Right renal pelvis (tissue), 4 donors: ENCODE measurements around the gene TMPO. TPM values are rescaled to one million over a fixed set of nuclear protein-coding genes. Genes with fewer than 3 reads are reported as not detected.
A peak's percentile ranks its signal among the peaks of the same experiment; 100 is the strongest.
"Not testable (repeated sequence)": the region's sequence is repeated elsewhere in the genome, so short reads cannot be mapped to it uniquely, and the experiment has no call there.

Source experiments
- DNase-seq, 4 donors: peaks; one replicate each; pipeline ENCODE4 v3.0.0-alpha.2; 2013; ENCODE audit warnings: low read depth in 4 of 4, low spot score in 3 of 4, missing footprints in 1 of 4
- polyA plus RNA-seq, 4 donors: library from polyadenylated mRNA; unstranded; fragments of 120-200 nt; gene quantifications; one replicate each; pipeline ENCODE4 v1.2.1, GENCODE V29; 2013; ENCODE audit not compliant: insufficient read length in 4 of 4

The TMPO gene
- polyA plus RNA-seq, 4 donors: 166 to 201 (median 201) TPM

DNA sequence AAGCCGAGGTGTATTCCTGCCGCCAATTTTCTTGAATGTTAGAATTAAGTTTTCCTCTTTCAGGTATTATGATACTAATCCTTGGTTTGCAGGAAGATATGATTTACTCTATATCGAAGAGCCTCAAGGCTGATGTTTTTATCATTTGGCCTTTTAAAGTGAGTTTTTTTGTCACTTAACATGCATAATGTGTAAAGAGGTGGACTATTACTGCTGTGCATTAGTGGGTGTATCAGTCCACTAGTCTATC lies 11.1 kb upstream of the TMPO start:
- DNase-seq: no peak

DNA sequence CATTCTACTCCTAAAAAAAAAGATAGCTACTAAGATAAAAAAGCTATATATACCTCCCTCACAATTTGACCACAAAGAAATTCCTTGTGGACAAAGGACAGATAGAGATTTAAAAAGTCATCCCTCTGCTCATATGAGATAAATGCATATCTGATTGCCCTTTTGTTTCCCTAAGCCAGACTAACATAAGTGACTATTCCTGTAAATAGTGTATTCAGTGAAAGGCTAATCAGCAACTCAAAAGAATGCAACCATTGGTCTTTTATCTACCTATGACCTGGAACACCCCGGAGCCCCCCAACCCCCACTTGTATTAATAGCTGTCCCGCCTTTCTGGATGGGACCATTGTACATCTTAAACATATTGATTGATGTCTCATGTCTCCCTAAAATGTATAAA lies 6.3 kb upstream of the TMPO start:
- DNase-seq: no peak

DNA sequence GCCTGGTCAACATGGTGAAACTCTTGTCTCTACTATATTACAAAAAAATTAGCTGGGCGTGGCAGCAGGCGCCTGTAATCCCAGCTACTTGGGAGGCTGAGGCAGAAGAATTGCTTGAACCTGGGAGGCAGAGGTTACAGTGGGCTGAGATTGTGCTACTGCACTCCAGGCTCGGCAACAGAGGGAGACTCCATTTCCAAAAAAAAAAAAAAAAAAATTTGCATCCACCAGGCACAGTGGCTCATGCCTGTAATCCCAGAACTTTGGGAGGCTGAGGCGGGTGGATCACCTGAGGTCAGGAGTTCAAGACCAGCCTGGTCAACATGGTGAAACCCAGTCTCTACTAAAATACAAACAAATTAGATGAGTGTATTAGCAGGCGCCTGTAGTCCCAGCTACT lies 3.6 kb upstream of the TMPO start:
- not testable (repeated sequence) for DNase-seq

DNA sequence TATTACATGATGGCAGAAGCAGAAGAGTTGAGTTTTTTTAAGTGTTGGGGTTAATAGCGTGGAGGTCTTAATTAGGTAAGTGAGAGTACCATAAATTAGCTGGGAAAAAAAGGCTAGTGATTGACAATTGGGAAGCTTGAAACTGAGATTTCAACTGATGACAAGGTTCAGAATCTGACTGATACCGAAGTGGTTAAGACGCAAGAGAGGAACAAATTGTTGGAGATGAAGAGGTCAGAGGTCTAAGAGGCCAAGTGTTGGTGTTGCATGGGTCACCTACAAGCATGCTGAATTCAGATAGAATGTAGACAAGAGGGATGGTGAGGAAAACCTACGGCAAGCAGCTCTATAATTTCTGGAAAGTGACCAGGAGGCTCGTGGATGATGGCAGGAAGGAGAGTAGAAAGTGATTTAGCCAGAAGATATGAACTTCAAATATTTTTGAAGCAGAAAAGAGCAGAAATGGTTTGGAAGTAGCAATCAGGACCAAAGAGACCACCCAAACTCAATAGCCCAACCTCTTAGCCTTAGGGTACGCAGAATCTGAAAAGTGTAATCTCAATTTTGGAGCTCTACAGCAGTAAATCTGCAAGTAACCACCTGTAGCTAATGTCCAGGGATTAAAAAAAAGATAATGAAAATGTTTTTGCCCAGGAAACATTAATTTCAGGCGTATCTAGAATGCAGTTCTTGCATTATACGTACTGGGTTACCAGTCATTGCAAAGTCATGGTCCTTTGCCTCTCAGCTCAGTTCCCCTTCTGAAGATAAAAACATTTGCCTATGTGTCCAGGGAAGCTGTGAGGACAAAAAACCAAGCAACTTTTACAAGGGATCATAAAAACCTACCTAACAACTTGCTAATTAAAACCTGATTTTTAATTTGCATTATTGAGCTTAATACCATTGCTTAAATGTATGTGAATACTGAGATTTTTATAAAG lies 1.7 kb upstream of the TMPO start:
- no peak for DNase-seq

DNA sequence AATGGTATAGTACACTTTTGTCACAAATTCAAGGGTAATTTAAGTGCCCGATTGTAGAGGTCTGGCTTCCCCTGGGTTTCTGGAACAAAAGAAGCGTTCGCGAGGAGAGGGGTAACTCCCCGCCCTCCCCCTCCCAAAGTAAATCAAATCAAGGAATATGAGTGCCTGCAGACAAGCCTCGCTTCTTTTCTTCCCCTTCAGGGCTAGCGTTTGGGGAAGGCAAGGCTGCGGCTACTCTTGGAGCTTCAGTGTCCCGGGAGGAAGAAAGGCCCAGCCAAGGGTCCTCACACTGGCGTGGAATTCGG lies 456 bp upstream of the TMPO start:
- no peak for DNase-seq

DNA sequence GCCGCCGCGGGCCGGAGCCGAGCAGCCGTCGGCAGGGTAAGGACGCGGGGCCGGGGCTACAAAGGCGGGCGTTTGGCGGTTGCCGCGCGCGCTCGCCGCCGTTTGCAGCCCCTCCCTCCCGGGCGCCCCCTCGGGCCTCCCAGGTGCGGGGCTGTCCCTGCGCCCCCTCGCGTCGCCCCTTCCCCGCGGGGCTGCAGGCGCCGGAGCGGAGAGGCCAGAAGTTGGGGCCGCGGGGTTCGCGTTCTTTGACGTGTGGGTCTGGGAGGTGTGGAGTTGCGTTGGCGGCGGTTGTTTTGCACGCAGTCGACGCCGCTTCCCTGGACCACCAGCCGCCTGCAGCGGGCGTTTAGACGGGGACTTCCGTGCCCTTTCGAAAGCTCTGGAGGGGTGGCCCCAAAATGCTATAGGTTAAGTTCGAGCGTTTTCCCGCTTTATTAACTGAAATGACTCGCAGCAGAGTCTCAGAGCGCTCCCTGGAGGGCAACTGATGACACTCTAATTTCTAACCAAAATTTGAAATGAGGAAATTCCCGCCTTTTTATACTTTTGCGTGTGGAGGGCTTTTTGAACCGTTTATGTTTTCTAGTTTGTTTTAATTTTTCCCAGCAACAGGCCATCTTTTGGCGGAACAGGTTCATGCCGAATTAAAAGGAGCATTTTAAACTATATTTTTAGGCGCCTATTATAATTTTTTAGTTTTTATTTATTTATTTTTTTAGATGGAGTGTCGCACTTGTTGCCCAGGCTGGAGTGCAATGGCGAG lies 902 bp downstream of the TMPO start:
- DNase-seq: peak; percentile 69 to 84 (median 76)

DNA sequence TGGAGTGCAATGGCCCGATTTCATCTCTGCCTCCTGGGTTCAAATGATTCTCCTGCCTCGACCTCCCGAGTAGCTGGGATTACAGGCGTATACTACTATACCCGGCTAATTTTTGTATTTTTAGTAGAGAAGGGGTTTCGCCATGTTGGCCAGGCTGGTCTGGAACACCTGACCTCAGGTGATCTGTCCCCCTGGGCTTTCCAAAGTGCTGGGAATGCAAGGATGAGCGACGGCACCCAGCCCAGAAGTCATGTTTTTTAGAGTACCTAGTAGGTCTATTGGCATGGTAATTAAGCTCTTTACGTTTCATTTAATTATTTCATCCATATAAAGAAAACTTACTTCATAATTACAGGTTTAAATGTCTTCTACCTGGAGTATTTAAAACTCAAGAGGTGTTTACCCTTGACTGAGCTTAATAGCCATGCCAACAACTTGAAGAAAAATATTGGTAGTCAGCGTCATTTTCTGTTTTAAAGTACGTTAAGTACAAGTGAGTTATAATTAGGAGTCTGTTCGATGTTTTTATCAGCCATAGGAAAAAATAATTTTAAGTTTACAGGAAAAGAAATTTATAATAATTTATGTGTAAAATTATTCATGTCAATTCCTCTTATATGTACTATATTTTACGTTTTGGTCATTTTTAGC lies 4.0 kb downstream of the TMPO start:
- DNase-seq: no peak

DNA sequence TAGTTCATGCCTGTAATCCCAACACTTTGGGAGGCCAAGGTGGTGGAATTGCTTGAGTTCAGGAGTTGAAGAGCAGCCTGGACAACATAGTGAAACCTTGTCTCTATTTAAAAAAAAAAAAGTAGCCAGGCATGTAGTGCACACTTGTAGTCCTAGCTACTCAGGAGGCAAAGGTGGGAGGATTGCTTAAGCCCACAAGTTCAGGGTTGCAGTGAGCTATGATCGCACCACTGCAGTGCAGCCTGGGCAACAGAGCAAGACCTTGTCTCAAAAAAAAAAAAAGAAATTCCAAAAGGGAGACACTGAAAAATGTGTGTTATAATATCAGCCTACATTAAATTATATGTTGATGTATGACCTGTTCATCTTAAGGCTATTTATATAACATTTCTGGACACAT lies 14.7 kb downstream of the TMPO start:
- DNase-seq: no peak

DNA sequence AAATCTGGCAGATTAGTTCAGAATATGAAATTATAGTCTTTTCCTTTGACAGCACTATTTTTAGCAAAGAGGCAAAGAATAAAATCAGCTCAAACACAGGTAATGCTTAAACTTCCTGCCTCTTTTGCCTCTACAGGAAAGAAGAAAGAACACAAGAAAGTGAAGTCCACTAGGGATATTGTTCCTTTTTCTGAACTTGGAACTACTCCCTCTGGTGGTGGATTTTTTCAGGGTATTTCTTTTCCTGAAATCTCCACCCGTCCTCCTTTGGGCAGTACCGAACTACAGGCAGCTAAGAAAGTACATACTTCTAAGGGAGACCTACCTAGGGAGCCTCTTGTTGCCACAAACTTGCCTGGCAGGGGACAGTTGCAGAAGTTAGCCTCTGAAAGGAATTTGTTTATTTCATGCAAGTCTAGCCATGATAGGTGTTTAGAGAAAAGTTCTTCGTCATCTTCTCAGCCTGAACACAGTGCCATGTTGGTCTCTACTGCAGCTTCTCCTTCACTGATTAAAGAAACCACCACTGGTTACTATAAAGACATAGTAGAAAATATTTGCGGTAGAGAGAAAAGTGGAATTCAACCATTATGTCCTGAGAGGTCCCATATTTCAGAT lies 17.4 kb downstream of the TMPO start:
- no peak for DNase-seq

DNA sequence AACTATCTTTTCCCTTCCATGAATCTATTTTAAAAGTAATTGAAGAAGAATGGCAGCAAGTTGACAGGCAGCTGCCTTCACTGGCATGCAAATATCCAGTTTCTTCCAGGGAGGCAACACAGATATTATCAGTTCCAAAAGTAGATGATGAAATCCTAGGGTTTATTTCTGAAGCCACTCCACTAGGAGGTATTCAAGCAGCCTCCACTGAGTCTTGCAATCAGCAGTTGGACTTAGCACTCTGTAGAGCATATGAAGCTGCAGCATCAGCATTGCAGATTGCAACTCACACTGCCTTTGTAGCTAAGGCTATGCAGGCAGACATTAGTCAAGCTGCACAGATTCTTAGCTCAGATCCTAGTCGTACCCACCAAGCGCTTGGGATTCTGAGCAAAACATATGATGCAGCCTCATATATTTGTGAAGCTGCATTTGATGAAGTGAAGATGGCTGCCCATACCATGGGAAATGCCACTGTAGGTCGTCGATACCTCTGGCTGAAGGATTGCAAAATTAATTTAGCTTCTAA lies 18.4 kb downstream of the TMPO start:
- DNase-seq: no peak

DNA sequence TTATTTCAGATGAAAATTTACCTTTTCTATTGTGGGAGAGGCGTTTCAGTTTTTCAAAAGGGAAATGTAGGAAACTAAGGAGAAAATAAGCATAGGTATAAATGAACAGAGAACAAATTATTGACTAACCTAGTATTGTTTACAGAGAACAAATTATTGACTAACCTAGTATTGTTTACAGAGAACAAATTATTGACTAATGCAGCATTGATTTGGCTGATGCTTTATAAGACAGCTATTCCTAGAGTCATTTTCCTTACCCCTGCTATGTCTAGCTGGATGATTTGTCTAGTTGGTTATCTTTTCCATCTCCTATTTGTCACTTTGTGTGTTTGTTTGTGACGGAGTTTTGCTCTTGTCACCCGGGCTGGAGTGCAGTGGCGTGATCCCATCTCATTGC lies 22.6 kb downstream of the TMPO start:
- no peak for DNase-seq

DNA sequence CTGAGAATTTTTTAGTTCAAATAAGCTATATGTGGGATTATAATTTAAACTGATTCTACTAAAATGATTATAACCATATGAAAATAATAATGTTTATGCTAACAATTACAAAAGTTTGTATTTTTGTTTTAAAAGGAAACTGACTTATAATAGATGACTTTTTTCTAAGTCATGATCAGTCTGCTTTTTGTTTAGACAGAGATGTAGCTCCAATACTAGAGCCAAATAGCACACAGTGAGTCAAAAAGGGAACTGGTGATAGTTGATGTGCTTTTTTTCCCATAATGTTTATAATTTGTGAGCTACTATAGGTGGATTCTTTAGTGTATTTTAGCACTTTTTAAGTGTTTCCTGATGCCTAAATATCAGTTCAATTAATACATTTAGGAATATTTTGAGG lies 28.3 kb downstream of the TMPO start:
- DNase-seq: no peak

DNA sequence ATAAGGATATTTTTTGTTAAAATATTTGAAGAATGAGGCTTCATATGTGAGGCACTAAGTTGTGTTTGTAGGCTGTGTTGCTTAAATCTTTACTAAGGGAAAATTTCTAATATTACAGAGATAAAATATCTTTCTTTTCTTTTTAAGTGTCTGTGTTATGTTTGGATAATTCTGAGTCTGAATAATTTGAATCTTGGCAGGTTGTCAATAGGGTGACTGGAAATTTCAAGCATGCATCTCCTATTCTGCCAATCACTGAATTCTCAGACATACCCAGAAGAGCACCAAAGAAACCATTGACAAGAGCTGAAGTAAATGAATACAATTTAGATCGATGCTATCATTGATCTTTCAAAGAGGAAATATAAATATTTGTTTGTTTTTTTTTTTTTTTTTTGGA lies 29.4 kb downstream of the TMPO start:
- DNase-seq: no peak

DNA sequence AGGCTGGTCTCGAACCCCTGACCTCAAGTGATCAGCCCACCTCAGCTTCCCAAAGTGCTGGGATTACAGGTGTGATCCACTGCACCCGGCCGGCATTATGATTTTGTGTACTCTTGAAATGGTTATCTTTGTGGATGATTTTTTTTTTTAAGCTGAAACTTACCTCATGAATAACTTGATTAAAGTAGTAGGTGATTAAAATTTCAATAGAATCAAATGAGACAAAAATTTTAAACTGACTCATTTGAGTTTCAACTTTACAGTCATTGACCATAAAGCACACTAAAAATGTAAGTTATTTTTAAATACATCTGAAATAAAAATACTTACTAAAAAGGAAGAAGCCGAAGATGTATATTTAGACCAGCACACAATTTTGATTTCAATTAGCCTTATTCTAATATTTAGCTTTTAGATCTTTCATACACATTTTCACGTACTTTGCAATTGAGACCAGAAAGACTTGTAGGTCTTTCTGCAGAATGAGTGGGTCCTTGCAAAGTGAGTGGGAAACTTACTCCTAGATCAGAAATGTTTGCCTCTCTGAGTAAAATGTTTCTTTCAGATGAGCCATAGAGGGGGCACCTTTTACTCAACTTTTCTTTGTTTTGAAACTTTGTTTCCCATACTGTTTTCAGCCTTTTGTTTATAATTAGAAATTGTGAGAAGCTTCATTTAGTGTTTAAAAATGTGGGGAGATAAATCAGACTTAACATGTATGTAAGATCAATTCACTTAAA lies 34.2 kb downstream of the TMPO start:
- DNase-seq: no peak

DNA sequence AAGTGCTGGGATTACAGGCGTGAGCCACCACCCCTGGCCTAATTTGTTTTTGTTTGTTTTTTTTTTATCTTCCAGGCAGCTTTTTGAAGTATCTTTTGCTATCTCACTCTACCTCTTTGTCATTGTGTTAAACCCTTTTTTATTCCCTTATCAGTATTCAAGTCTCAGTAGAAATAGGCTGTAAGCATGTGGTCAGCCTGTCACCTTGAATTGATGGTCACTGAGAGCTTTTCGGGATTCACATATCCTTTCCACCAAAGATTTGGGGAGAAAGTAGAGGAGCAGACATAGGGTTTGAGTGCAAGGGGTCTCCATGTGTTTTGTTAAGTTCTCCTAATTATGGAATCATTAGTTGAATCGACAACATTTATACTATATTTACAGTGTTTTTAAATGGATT lies 36.4 kb downstream of the TMPO start:
- DNase-seq: no peak

DNA sequence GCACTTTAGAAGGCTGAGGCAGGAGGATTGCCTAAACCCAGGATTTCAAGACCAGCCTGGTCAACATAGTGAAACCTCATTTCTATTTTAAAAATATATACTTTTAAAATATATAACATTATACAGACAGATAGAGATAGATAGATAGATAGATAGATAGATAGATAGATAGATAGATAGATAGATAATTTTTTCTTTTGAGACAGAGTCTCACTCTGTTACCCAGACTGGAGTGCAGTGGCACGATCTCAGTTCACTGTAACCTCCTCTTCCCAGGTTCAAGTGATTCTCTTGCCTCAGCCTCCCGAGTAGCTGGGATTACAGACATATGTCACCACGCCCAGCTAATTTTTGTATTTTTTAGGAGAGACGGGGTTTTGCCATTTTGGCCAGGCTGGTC lies 42.7 kb downstream of the TMPO start:
- DNase-seq: not testable (repeated sequence)

DNA sequence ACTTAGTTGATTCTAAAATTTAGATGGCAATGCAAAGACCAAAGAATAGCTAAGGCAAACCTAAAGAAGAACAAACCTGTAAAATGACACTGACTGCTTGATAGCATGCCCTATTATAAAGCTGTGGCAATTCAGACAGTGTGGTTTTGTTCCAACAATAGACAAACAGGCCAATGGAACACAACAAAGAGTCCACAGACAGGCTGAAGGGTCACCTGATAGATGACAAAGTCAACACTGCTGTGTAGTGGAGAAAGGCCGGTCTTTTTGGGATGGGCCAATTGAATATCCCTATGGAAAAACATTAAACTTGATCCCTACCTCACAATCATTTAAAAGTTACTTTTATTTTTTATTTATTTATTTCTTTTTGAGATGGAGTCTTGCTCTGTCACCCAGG lies 44.3 kb downstream of the TMPO start:
- no peak for DNase-seq

DNA sequence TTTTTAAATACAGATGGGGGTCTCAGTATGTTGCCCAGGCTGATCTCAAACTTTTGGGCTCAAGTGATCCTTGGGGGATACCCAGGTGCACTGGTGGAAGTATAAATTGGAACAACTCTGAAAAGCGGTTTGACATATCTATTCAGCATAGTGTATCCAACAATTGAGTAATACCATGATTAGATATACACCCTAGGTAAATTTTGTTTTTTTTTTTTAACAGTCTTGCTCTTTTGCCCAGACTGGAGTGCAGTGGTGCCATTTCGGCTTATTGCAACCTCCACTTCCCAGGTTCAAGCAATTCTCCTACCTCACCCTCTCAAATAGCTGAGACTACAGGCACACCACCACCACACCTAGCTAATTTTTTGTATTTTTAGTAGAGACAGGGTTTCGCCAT lies 46.5 kb downstream of the TMPO start:
- no peak for DNase-seq

DNA sequence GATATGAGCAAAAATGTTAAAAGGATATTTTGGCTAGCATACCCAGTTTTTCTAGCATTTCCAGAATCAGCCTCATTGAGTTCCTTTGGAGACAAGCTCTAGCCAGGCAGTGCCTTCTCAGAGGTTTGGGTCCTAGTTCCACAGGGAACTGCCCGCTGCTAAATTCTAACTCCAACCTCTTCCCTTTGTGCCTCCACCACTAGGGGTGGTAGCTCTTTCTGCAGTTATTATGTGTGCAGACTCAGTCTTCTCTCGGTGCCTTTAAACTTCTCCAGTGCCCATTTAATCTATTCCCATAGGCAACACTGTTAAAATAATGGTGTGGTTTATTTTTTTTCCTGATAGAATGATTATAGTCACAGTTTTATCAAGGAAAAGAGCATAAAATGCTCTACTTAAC lies 56.6 kb downstream of the TMPO start:
- DNase-seq: no peak

DNA sequence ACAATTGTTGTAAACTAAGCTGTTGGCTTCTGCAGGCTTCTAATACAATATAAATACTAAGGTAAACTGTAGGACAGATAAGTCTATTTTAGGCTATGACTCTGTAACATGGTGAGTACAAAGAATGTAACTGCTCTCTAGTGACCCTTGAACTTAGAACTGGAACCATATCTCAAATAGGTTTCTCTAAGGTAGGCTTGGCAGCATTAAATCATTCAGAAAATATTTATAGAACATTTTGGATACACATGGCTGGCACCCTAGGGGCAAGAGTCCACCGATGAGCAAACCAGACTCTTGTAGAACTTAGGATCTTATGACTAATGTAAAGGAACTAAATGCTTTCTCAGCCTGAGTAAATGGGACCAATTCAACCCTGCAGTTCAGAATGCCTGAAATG lies 58.7 kb downstream of the TMPO start:
- no peak for DNase-seq

DNA sequence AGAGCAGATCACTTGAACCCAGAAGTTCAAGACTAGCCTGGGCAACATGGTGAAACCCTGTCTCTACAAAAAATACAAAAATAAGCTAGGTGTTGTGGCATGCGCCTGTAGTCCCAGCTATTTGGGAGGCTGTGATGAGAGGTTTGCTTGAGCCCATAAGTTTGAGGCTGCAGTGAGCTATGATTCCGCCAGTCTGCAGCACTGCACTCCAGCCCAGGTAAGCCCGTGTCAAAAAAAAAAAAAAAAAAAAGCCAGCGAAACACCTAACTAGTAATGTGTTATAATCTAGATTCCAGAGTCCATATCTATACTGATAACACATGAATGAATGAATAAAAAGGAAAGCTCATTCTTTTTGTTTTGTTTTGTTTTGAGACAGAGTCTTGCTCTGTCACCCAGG lies 59.6 kb downstream of the TMPO start:
- DNase-seq: no peak
